SU-DHL-6 (cell line): ENCODE results near the gene SUGCT.
"Not testable (repeated sequence)": the region's sequence is repeated elsewhere in the genome, so short reads cannot be mapped to it uniquely, and the experiment has no call there.

Experiments used
- H2AFZ ChIP-seq: fragments of 200-600 bp; sonication (generic); 2 replicates; pipeline ENCODE4 v1.6.1; 2014; ENCODE audit warnings: low read depth, mild to moderate bottlenecking, moderate library complexity, mixed read lengths, antibody characterized with exemption, low read length; ENCODE audit not compliant: severe bottlenecking
- H3F3A ChIP-seq: fragments of 200-600 bp; shearing (Covaris generic); 2 replicates; pipeline ENCODE4 v1.6.0; 2016; ENCODE audit warnings: antibody characterized with exemption, mild to moderate bottlenecking; ENCODE audit not compliant: insufficient read depth
- H3K27ac ChIP-seq: fragments of 200-600 bp; sonication (generic); 2 replicates; pipeline ENCODE4 v1.5.1; 2016; ENCODE audit warnings: low read depth, mild to moderate bottlenecking, low read length, moderate library complexity, mixed read lengths
- H3K27me3 ChIP-seq: fragments of 200-600 bp; sonication (generic), shearing (Covaris generic); 2 replicates; pipeline ENCODE4 v1.6.0; 2014; ENCODE audit warnings: mild to moderate bottlenecking, low read length
- H3K36me3 ChIP-seq: fragments of 200-600 bp; sonication (generic); 2 replicates; pipeline ENCODE4 v1.6.1; 2014; ENCODE audit warnings: mild to moderate bottlenecking, low read length, mixed read lengths
- H3K4me2 ChIP-seq: fragments of 300-600, 200-600 bp; shearing (Covaris generic), sonication (generic); 2 replicates; pipeline ENCODE4 v1.6.0; 2014; ENCODE audit warnings: low read length, low read depth, mild to moderate bottlenecking; ENCODE audit not compliant: poor library complexity, severe bottlenecking
- H3K4me3 ChIP-seq: fragments of 200-600 bp; sonication (generic); 2 replicates; pipeline ENCODE4 v1.5.1; 2014; ENCODE audit warnings: antibody characterized with exemption, low read length, mild to moderate bottlenecking, mixed read lengths; ENCODE audit not compliant: insufficient read depth, poor library complexity, severe bottlenecking
- H3K79me2 ChIP-seq: fragments of 200-600 bp; sonication (generic); 2 replicates; pipeline ENCODE4 v1.6.1; 2014; ENCODE audit warnings: mild to moderate bottlenecking, low read length, moderate library complexity; ENCODE audit not compliant: insufficient read depth
- H3K9ac ChIP-seq: fragments of 200-600 bp; sonication (generic); 2 replicates; pipeline ENCODE4 v1.7.0; 2014; ENCODE audit warnings: mild to moderate bottlenecking, low read length
- H3K9me2 ChIP-seq: fragments of 200-600 bp; sonication (generic); replicated peaks from 2 replicates; pipeline ENCODE4 v1.6.1; 2014; ENCODE audit warnings: low read length; ENCODE audit not compliant: insufficient read depth
- H3K9me3 ChIP-seq: fragments of 200-600 bp; sonication (generic); 2 replicates; pipeline ENCODE4 v1.6.1; 2014; ENCODE audit warnings: low read length, mixed read lengths; ENCODE audit not compliant: insufficient read depth
- H4K20me1 ChIP-seq: fragments of 200-600 bp; sonication (generic); 2 replicates; pipeline ENCODE4 v1.6.1; 2014; ENCODE audit warnings: low read depth, mild to moderate bottlenecking, antibody characterized with exemption, low read length, moderate library complexity, mixed read lengths
- CTCF ChIP-seq: fragments of 200-600 bp; sonication (generic); IDR thresholded peaks from one replicate; pipeline ENCODE4 v1.5.1; 2017; ENCODE audit warnings: antibody characterized with exemption, mild to moderate bottlenecking, low read length, moderate library complexity; ENCODE audit not compliant: insufficient read depth, poor library complexity, severe bottlenecking
- EZH2phosphoT487 ChIP-seq: fragments of 200-600 bp; sonication (generic), shearing (Covaris generic); conservative IDR thresholded peaks from 2 replicates; pipeline ENCODE4 v1.6.1; 2018; ENCODE audit warnings: mild to moderate bottlenecking, antibody characterized with exemption, low read length, moderate library complexity, mixed read lengths

The SUGCT gene

GRCh38 chr7:40412323-40412722 is 277.5 kb downstream of the SUGCT start:
- H3K4me2 ChIP-seq: no peak overlapping the region
- H3K27me3 ChIP-seq: no peaks in the 10 kb centered on the region
- H4K20me1 ChIP-seq: no peaks in the 10 kb centered on the region; the same call in 1 of the 2 replicates
- TF ChIP-seq CTCF (no peak), EZH2phosphoT487 (no peak)
- H3K9ac ChIP-seq: no peak overlapping the region
- no peaks in the 10 kb centered on the region for H3F3A ChIP-seq
- H2AFZ ChIP-seq: no peak overlapping the region
- H3K9me3 ChIP-seq: no peaks in the 10 kb centered on the region
- H3K36me3 ChIP-seq: no peaks in the 10 kb centered on the region; the same call in 1 of the 2 replicates
- no peak overlapping the region for H3K27ac ChIP-seq
- H3K79me2 ChIP-seq: no peaks in the 10 kb centered on the region
- H3K4me3 ChIP-seq: no peak overlapping the region
- H3K9me2 ChIP-seq: no peaks in the 10 kb centered on the region

- H3K9ac ChIP-seq, H2AFZ ChIP-seq, H3F3A ChIP-seq, H3K9me3 ChIP-seq, H3K79me2 ChIP-seq, H3K27me3 ChIP-seq, H4K20me1 ChIP-seq, H3K4me2 ChIP-seq, H3K27ac ChIP-seq, H3K4me3 ChIP-seq, H3K36me3 ChIP-seq, H3K9me2 ChIP-seq: not testable (repeated sequence)
Measured at GRCh38 chr7:40414704-40415103, 279.9 kb downstream of the SUGCT start.

GRCh38 chr7:40418448-40418847 is 283.6 kb downstream of the SUGCT start:
- Histone ChIP-seq H3K36me3 (no peaks in the 10 kb centered on the region; the same call in 1 of the 2 replicates), H3K27ac (no peak overlapping the region), H2AFZ (no peak overlapping the region), H4K20me1 (no peaks in the 10 kb centered on the region; the same call in 1 of the 2 replicates), H3K9me3 (no peaks in the 10 kb centered on the region), H3K4me2 (no peak overlapping the region), H3K27me3 (no peaks in the 10 kb centered on the region), H3F3A (no peaks in the 10 kb centered on the region), H3K4me3 (no peak overlapping the region), H3K9me2 (no peaks in the 10 kb centered on the region), H3K79me2 (no peaks in the 10 kb centered on the region), H3K9ac (no peak overlapping the region)
- TF ChIP-seq CTCF (no peak), EZH2phosphoT487 (no peak)

GRCh38 chr7:40418983-40419382 is 284.2 kb downstream of the SUGCT start:
- Histone ChIP-seq H3K27ac (no peak overlapping the region), H3K9me2 (no peaks in the 10 kb centered on the region), H3K36me3 (no peaks in the 10 kb centered on the region; the same call in 1 of the 2 replicates), H3K9me3 (no peaks in the 10 kb centered on the region), H2AFZ (no peak overlapping the region), H3F3A (no peaks in the 10 kb centered on the region), H3K4me3 (no peak overlapping the region), H3K9ac (no peak overlapping the region), H3K4me2 (no peak overlapping the region), H3K27me3 (no peaks in the 10 kb centered on the region), H4K20me1 (no peaks in the 10 kb centered on the region; the same call in 1 of the 2 replicates), H3K79me2 (no peaks in the 10 kb centered on the region)
- no peak for TF ChIP-seq EZH2phosphoT487
- no peak for TF ChIP-seq CTCF
